ENCODE data around the gene ANKRD50.

ANKRD50 gene

DNA sequence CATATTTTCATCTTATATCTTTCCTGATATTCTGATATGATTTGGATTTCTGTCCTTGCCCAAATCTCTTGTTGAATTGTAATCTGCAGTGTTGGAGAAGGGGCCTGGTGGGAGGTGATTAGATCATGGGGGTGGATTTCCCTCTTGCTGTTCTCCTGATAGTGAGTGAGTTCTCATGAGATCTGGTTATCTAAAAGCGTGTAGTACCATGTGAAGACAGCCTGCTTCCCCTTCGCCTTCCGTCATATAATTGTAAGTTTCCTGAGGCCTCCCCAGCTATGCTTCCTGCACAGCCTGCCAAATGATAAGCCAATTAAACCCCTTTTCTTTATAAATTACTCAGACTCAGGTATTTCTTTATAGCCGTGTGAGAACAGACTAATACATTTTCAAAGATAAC, 77.2 kb downstream of the ANKRD50 start:
- Mint-ChIP-seq H3K27ac (no peak overlapping the region), H3K27me3 (no peaks in the 10 kb centered on the region), H3K4me1 (ENCODE audit: low read depth) (peaks cover 7% of the 10 kb centered on the region), H3K9me3 (no peaks in the 10 kb centered on the region), H3K36me3 (ENCODE audit: low read depth) (no peaks in the 10 kb centered on the region), H3K4me3 (no peak overlapping the region)
- no peak for DNase-seq

DNA sequence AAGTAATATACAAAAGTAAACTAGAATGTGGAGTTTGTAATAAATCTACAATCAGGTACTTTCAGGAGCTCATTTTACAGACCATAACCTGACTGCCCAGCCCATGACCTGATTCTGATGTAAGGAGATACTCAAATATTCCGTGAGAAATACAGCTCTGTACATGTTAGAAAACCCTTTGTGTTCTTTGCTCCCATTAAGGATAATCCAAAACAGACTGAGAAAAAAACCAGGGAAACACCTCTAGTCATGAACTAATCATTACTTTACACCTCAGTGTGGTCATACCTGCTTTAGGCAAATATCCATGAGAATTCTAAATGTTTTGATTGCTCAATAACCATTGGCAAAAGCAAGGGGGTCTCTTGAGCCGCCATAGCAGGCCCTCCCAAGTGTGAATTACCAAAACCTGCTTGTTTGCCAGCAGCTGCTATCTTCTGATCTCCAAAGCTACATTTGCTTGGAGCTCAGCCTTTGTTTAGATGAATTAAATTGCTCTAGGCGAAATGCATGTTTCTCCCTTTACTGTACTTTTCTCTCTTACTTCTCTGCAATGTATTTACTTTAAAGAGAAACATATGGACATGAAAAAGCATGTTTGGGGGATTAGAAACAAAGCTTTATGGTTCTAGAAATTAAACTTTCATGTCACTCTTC, 79.1 kb downstream of the ANKRD50 start:
- H3K36me3 Mint-ChIP-seq (ENCODE audit: low read depth): no peaks in the 10 kb centered on the region
- no peaks in the 10 kb centered on the region for H3K9me3 Mint-ChIP-seq
- H3K27ac Mint-ChIP-seq: no peak overlapping the region

GRCh38 chr4:124632439-124632838, 80.1 kb downstream of the ANKRD50 start:
- H3K4me3 Mint-ChIP-seq: no peak overlapping the region
- DNase-seq: no peak
- no peaks in the 10 kb centered on the region for H3K27me3 Mint-ChIP-seq
- peaks cover 7% of the 10 kb centered on the region for H3K4me1 Mint-ChIP-seq (ENCODE audit: low read depth)
- H3K36me3 Mint-ChIP-seq (ENCODE audit: low read depth): no peaks in the 10 kb centered on the region
- H3K9me3 Mint-ChIP-seq: no peaks in the 10 kb centered on the region
- no peak overlapping the region for H3K27ac Mint-ChIP-seq

More for the DNA sequence above, 79.1 kb downstream of the ANKRD50 start:
- DNase-seq: no peak
- H3K4me1 Mint-ChIP-seq (ENCODE audit: low read depth): peaks cover 7% of the 10 kb centered on the region
- H3K27me3 Mint-ChIP-seq: no peaks in the 10 kb centered on the region
- H3K4me3 Mint-ChIP-seq: no peak overlapping the region

GRCh38 chr4:124631760-124632159, 80.8 kb downstream of the ANKRD50 start:
- Mint-ChIP-seq H3K9me3 (no peaks in the 10 kb centered on the region), H3K27me3 (no peaks in the 10 kb centered on the region), H3K4me1 (ENCODE audit: low read depth) (peaks cover 7% of the 10 kb centered on the region), H3K36me3 (ENCODE audit: low read depth) (no peaks in the 10 kb centered on the region), H3K4me3 (no peak overlapping the region), H3K27ac (no peak overlapping the region)
- no peak for DNase-seq

DNA sequence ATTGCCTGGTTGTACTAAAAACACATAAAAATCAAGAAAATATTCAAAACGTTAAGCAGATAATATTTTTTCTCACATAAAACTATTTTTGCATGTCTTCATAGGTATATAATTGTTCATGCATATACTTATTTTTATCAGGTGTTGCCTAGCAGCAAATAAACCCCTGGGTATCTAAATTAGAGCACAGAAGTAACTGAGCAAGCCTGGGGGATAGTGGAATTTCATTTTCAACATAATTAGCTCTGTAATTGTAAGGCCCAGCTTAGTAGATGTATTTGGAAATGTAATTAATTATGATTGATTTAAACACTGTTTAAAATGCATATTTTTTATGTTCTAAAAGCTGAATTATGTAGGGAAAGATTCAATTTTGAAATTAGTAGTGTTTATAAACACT, 82.9 kb downstream of the ANKRD50 start:
- peaks cover 7% of the 10 kb centered on the region for H3K4me1 Mint-ChIP-seq (ENCODE audit: low read depth)
- no peaks in the 10 kb centered on the region for H3K9me3 Mint-ChIP-seq

More for the DNA sequence above, 82.9 kb downstream of the ANKRD50 start:
- H3K27me3 Mint-ChIP-seq: no peaks in the 10 kb centered on the region
- DNase-seq: no peak
- no peak overlapping the region for H3K27ac Mint-ChIP-seq
- H3K36me3 Mint-ChIP-seq (ENCODE audit: low read depth): no peaks in the 10 kb centered on the region
- no peak overlapping the region for H3K4me3 Mint-ChIP-seq

Measured in activated T-cell treated with anti-CD3 and anti-CD28 coated beads, Interleukin-2, amount 50 U/mL, for 24 hours (primary cell).